ENCODE results near the gene RALGPS1. TPM values are rescaled to one million over a fixed set of nuclear protein-coding genes. Genes with fewer than 3 reads are reported as not detected.

Gene RALGPS1
- total and polyA plus RNA-seq, 2 of the 8 experiments (the other 6 are each of a cell fraction or from before 2014, with no cell fraction given) = 20.0 to 23.5 TPM

DNA sequence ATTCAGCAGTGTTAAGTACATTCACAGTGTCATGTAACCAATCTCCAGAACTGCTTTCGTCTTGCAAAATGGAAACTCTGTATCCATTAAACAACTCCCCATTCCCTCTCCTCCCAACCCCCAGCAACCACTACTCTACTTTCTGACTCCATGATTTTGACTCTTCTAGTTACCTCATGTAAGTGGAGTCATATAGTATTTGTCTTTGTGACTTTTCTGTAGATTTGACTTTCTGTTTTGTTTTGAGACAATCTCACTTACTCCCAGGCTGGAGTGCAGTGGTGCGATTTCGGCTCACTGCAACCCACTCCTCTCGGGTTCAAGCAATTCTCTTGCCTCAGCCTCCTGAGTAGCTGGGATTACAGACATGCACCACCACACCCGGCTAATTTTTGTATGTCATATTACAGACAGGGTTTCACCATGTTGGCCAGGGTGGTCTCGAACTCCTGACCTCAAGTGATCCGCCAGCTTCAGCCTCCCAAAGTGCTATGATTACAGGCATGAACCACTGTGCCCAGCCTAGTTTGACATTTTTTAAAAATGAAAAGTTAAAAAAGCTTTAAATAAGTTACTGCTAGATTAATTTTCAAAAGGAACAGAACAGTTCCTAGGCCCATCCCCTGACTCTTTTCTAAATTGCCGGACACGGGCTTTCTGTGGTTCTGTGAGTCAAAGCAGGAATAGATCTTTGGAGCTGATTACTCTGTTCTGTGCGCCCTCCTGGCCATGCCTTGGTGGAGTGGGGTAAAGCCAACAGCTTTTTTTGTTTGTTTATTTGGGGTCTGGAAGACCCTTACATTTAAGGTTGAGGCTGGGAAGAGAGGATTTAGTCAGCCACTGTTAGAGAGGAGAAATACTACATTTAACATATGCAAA is 59.3 kb downstream of the RALGPS1 start (continued):
- TF ChIP-seq CHD1 (IDR thresholded peaks at IDR 0.05; ENCODE audit: low read depth, low read length) (no peak), CHD2 (IDR thresholded peaks at IDR 0.05; ENCODE audit: low read length) (no peak), SIN3A (conservative IDR thresholded peaks at IDR 0.05 in 1 of 2, IDR thresholded peaks at IDR 0.05 in 1 of 2; ENCODE audit: low read depth in 1 of 2, low read length in 2 of 2) (no peak), BCL11A (IDR thresholded peaks at IDR 0.05; ENCODE audit: low read depth in 2 of 2, low read length in 2 of 2) (no peak), RBBP5 (IDR thresholded peaks at IDR 0.05; ENCODE audit: borderline replicate concordance, low read depth, low read length) (no peak), CBX8 (IDR thresholded peaks at IDR 0.05; ENCODE audit: borderline replicate concordance, low read depth, low read length) (no peak)

Measured in H1 (cell line).